ENCODE results near the gene WBP1.

- no peak for TF ChIP-seq RCOR1 (IDR thresholded peaks at IDR 0.05; ENCODE audit: low read depth, low read length)
- no peak for TF ChIP-seq RAD21 (conservative IDR thresholded peaks at IDR 0.05 in 1 of 2, IDR thresholded peaks at IDR 0.05 in 1 of 2)
- TF ChIP-seq RNF2 (IDR thresholded peaks at IDR 0.05; ENCODE audit: borderline replicate concordance, low read depth): no peak
- TF ChIP-seq SREBF2 (IDR thresholded peaks at IDR 0.05): no peak
- no peak for TF ChIP-seq MAFK (IDR thresholded peaks at IDR 0.05; ENCODE audit: partially characterized antibody)
- no peak for TF ChIP-seq CTCF (IDR thresholded peaks at IDR 0.05)
- TF ChIP-seq, protein P1, sequence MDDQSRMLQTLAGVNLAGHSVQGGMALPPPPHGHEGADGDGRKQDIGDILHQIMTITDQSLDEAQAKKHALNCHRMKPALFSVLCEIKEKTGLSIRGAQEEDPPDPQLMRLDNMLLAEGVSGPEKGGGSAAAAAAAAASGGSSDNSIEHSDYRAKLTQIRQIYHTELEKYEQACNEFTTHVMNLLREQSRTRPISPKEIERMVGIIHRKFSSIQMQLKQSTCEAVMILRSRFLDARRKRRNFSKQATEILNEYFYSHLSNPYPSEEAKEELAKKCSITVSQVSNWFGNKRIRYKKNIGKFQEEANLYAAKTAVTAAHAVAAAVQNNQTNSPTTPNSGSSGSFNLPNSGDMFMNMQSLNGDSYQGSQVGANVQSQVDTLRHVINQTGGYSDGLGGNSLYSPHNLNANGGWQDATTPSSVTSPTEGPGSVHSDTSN (IDR thresholded peaks at IDR 0.05): no peak
- no peak for TF ChIP-seq POLR2A (IDR thresholded peaks at IDR 0.05; ENCODE audit: low read length)
Observed at GRCh38 chr2:74436111-74436805, 22.0 kb upstream of the WBP1 start.
